Activated CD4-positive, alpha-beta memory T cell treated with anti-CD3 and anti-CD28 coated beads for 36 hours (primary cell): ENCODE data around the gene ALPP. TPM values are rescaled to one million over a fixed set of nuclear protein-coding genes. Genes with fewer than 3 reads are reported as not detected.
A peak's percentile ranks its signal among the peaks of the same experiment; 100 is the strongest.
"Not testable (repeated sequence)": the region's sequence is repeated elsewhere in the genome, so short reads cannot be mapped to it uniquely, and the experiment has no call there.

Experiments
- CTCF ChIA-PET: fragments of 350-600 bp; sonication (Branson Sonifier 250); formaldehyde crosslinking; loops from one replicate; lab custom pipeline; 2021; ENCODE audit warnings: antibody characterized with exemption, inconsistent platforms; lab: Charles Lee
- POLR2A ChIA-PET: fragments of 350-600 bp; sonication (Branson Sonifier 250); formaldehyde crosslinking; loops from one replicate; lab custom pipeline; 2021; ENCODE audit warnings: antibody characterized with exemption; lab: Charles Lee
- DNase-seq: peaks from one replicate; pipeline ENCODE4 v3.0.0-alpha.2; 2020
- H3K27ac Mint-ChIP-seq: one replicate; pipeline ENCODE4 v1.8.0; 2021; ENCODE audit warnings: mixed read lengths
- H3K27me3 Mint-ChIP-seq: one replicate; pipeline ENCODE4 v1.8.0; 2021; ENCODE audit warnings: mixed read lengths
- H3K36me3 Mint-ChIP-seq: one replicate; pipeline ENCODE4 v1.8.0; 2021; ENCODE audit warnings: mixed read lengths
- H3K4me1 Mint-ChIP-seq: one replicate; pipeline ENCODE4 v1.8.0; 2021; ENCODE audit warnings: low read depth, mixed read lengths
- H3K4me3 Mint-ChIP-seq: one replicate; pipeline ENCODE4 v1.8.0; 2021; ENCODE audit warnings: mild to moderate bottlenecking, mixed read lengths
- H3K9me3 Mint-ChIP-seq: one replicate; pipeline ENCODE4 v1.8.0; 2021; ENCODE audit warnings: mixed read lengths
- intact Hi-C: fragments of 100-400 bp; cut with micrococcal nuclease; formaldehyde crosslinking; loops from one replicate; pipeline ENCODE4 v1.15.1; 2023
- total RNA-seq, 2 experiments: library from RNA; stranded (reverse); gene quantifications; one replicate each; pipeline ENCODE4 v1.2.3, GENCODE V29; 2021

ALPP gene
- total RNA-seq, 2 experiments from 2014 or later, result not detected

DNA sequence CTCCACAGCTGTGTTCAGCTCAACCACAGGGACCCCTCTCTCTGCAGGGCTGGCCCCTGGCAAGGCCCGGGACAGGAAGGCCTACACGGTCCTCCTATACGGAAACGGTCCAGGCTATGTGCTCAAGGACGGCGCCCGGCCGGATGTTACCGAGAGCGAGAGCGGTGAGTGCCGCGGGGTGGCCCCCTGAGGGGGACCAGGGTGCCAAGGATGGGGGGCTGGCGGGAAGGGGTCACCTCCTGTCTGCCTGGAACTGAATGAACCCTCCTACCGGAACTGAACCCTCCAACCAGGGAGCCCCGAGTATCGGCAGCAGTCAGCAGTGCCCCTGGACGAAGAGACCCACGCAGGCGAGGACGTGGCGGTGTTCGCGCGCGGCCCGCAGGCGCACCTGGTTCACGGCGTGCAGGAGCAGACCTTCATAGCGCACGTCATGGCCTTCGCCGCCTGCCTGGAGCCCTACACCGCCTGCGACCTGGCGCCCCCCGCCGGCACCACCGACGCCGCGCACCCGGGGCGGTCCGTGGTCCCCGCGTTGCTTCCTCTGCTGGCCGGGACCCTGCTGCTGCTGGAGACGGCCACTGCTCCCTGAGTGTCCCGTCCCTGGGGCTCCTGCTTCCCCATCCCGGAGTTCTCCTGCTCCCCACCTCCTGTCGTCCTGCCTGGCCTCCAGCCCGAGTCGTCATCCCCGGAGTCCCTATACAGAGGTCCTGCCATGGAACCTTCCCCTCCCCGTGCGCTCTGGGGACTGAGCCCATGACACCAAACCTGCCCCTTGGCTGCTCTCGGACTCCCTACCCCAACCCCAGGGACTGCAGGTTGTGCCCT, 2.9 kb downstream of the ALPP start:
- CTCF ChIA-PET, POLR2A ChIA-PET, H3K4me1 Mint-ChIP-seq, intact Hi-C loops, H3K9me3 Mint-ChIP-seq, H3K27ac Mint-ChIP-seq, H3K4me3 Mint-ChIP-seq, H3K36me3 Mint-ChIP-seq: not testable (repeated sequence)
- DNase-seq, result peak; percentile 44
- peaks cover 33% of the 10 kb centered on the region for H3K27me3 Mint-ChIP-seq

DNA sequence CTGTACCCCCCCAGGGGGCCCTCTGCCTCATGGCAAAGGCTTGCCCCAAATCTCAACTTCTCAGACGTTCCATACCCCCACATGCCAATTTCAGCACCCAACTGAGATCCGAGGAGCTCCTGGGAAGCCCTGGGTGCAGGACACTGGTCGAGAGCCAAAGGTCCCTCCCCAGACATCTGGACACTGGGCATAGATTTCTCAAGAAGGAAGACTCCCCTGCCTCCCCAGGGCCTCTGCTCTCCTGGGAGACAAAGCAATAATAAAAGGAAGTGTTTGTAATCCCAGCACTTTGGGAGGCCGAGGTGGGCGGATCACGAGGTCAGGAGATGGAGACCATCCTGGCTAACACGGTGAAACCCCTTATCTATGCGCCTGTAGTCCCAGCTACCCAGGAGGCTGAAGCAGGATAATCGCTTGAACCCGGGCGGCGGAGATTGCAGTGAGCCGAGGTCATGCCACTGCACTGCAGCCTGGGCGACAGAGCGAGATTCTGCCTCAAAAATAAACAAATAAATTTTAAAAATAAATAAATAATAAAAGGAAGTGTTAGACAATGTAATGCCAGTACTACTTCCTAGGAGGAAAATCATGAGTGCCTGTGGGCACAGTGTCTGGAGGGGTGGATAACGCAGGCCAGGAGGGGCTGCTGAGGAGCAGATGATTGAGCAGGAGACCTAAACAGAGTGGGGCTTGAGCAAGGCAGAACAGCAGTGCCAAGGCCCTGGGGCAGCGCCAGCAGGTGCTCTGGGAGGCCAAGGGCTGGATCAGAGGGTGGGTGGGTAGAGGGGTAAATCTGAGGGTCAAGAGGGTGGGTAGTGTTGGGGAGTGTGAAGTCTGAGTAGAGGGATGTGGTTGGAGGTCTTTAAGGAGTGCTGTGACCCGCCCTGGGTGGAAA, 4.0 kb downstream of the ALPP start:
- Mint-ChIP-seq H3K27me3 (peaks cover 40% of the 10 kb centered on the region), H3K4me3 (no peak overlapping the region), H3K4me1 (no peaks in the 10 kb centered on the region), H3K27ac (no peak overlapping the region), H3K9me3 (no peaks in the 10 kb centered on the region), H3K36me3 (no peaks in the 10 kb centered on the region)
- ChIA-PET CTCF (no interaction called here), POLR2A (no interaction called here)
- intact Hi-C loops, result no loop called here
- DNase-seq, result no peak

DNA sequence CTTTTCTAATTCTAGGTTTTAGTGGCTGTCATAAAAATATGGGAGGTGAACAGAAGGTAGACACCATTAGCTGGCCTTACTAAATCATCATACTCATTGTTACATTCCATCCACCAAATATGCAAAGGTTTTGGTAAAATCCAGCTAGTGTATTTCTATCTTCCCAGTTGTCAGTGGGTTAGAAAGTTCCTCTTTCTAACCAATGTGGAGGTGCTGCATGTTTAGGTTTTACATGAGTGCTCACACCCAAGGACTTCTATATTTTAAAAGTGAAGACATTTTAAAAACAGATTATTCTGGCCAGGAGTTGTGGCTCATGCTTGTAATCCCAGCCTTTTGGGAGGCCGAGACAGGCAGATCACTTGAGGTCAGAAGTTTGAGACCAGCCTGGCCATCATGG, 5.9 kb downstream of the ALPP start:
- Mint-ChIP-seq H3K36me3 (no peaks in the 10 kb centered on the region), H3K27ac (no peak overlapping the region), H3K4me1 (no peaks in the 10 kb centered on the region), H3K4me3 (no peak overlapping the region), H3K27me3 (peaks cover 43% of the 10 kb centered on the region), H3K9me3 (no peaks in the 10 kb centered on the region)
- DNase-seq, result no peak
- intact Hi-C loops, result no loop called here
- POLR2A ChIA-PET, result no interaction called here
- CTCF ChIA-PET, result interaction anchor here (0.6 kb wide), 1 partner anchor 526 kb away, joined by 3 read pairs; no protein-coding TSS in a partner anchor

DNA sequence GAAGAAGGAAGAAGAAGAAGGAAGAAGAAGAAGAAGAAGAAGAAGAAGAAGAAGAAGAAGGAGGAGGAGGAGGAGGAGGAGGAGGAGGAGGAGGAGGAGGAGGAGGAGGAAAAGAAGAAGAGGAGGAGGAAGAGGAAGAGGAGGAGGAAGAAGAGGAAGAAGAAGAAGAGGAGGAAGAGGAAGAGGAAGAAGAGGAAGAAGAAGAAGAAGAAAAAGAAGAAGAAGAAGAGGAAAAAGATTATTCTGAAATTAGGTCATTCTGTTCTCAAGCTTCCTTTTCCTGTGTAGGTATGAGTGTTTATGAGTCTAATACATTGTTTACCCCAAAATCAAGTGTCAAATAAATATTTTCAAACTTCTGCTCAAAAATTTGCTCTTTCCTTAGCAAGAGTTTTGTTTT, 6.5 kb downstream of the ALPP start:
- H3K27ac Mint-ChIP-seq, DNase-seq, H3K4me3 Mint-ChIP-seq, H3K4me1 Mint-ChIP-seq, intact Hi-C loops, POLR2A ChIA-PET, H3K9me3 Mint-ChIP-seq, H3K36me3 Mint-ChIP-seq: not testable (repeated sequence)
- CTCF ChIA-PET, result interaction anchor here (0.7 kb wide), 1 partner anchor 54 kb away, joined by 3 read pairs; no protein-coding TSS in a partner anchor
- H3K27me3 Mint-ChIP-seq, result peaks cover 48% of the 10 kb centered on the region

DNA sequence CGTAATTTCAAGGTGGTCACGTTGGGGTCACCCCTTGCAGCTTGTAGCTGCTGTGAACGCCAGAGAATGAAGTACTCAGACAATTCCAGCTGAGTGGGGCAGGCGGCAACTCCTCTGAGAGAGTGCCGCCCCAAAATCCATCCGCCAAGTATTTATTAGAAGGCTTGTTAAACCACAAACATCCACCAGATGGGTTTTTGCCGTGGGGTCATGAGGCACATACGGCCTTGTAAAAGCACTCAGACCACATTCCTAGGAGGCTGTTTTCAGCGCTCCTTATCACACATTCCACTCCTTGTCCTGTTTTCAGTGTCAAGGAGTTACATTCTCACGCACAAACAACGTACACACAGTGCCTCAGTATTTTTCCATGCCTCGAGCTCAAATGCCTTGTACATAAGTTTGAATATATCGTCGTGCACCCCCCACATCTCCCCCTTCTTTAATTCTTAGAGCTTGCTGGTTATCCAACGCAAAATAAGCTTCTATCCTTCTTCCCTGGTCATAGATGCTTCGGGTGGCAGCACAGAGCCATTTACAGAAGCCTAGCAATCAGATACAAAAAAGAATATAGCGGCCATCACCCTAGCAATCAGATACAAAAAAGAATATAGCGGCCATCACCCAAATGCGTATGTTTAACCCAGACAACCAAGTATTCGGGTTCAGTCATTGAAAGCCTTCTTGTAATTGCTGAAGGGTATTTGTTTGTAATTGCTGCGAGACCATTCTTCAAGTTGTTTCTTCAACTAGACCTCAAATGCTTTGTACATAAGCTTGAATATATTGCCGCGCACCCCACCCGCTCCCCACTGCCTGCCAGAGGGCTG, 7.3 kb downstream of the ALPP start:
- ChIA-PET CTCF (interaction anchor here (0.7 kb wide), 1 partner anchor 54 kb away, joined by 3 read pairs; no protein-coding TSS in a partner anchor), POLR2A (no interaction called here)
- Mint-ChIP-seq H3K4me1 (no peaks in the 10 kb centered on the region), H3K27ac (no peak overlapping the region), H3K4me3 (no peak overlapping the region), H3K27me3 (peaks cover 53% of the 10 kb centered on the region), H3K9me3 (no peaks in the 10 kb centered on the region), H3K36me3 (no peaks in the 10 kb centered on the region)
- DNase-seq, result no peak
- intact Hi-C loops, result no loop called here

DNA sequence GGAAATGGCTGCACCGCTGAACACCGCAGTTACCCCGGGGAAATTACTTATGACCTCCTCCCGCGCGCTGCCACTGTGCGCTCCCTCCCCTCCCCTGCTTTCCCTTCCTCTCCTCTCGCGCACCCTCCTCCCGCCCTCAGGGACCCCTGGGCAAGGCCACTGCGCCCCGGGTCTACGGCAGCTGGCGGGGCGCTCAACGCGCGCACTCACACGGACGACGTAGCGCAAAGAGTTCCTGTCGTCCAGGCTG, 7.9 kb downstream of the ALPP start:
- CTCF ChIA-PET, result no interaction called here
- no peaks in the 10 kb centered on the region for H3K36me3 Mint-ChIP-seq
- H3K4me1 Mint-ChIP-seq, result no peaks in the 10 kb centered on the region
- no peak overlapping the region for H3K4me3 Mint-ChIP-seq
- H3K27me3 Mint-ChIP-seq, result peaks cover 55% of the 10 kb centered on the region
- H3K27ac Mint-ChIP-seq, result no peak overlapping the region
- POLR2A ChIA-PET, result no interaction called here
- no peak for DNase-seq
- H3K9me3 Mint-ChIP-seq, result no peaks in the 10 kb centered on the region
- intact Hi-C loops, result no loop called here

DNA sequence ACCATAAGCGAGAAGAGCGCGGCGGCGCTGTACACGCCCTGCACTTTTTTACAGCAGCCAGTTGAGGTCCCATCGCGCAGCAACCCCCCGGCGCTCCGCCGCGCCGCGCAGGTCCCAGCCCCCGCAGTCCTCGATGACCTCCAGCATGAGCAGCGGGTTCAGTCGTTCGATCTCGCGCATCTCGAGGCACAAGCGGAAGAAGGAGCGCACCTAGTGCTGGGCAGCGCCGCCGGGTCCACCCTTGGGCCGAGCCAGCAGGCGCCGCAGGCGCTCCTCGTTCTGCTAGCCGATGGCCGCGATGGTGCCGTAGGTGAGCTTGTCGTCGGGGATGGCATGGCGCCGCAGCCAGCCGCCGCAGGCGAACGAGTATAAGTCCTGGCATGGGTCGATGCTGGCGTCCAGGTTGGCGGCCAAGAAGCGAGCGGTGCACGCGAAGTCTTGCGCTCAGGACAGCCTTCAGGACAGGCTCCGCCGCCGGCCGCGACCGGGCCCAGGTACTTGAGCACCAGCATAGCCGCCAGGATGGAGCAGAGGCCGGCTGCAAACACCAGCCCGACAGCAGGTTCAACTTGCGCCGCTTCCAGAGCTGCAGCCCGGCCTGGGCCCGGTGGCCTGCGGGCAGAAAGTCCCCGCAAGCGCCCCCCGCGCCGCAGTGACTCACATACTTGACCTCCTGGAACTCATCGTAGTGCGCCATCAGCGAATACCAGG, 8.3 kb downstream of the ALPP start:
- H3K36me3 Mint-ChIP-seq, result no peaks in the 10 kb centered on the region
- no peaks in the 10 kb centered on the region for H3K4me1 Mint-ChIP-seq
- H3K27ac Mint-ChIP-seq, result no peak overlapping the region
- H3K27me3 Mint-ChIP-seq, result peaks cover 53% of the 10 kb centered on the region
- H3K9me3 Mint-ChIP-seq, result no peaks in the 10 kb centered on the region
- no peak overlapping the region for H3K4me3 Mint-ChIP-seq
- ChIA-PET CTCF (no interaction called here), POLR2A (no interaction called here)
- no peak for DNase-seq
- intact Hi-C loops, result no loop called here

DNA sequence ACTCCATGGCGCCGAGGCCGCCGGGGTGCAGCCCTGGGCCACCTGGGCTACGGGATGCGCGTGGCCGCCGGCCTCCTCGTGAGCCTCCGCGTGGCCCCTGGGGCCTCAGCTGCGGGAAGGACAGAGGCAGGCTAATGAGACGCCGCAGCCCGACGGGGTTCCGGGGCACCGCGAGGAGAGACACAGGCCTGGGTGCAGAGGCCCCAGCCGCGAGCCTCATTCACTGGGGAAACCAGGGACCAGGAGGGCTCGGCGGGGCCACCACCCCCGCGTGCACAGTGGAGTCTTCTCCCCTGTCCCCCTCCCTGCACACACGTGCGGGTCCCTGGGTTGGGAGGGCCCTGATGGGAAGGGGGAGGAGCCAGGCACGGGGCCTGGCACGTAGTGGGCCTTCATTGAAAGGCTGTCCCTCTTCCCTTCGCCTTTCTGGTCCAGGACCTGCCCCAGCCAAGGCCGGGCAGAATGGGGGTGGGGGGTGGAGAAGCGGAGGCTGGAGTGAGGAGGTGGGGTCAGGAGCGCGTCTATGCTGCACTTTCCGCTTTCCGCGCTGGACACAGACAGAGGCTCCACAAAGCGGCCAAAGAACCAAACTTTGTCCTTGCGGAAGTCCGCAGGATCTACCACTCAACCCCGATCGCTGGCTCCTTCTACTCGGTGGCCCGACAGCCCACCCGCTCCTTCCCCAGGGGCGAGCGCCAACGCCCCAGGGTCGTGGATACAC, 9.1 kb downstream of the ALPP start:
- ChIA-PET POLR2A (no interaction called here), CTCF (no interaction called here)
- no peak overlapping the region for H3K4me3 Mint-ChIP-seq
- DNase-seq, result no peak
- intact Hi-C loops, result no loop called here
- H3K27me3 Mint-ChIP-seq, result peaks cover 55% of the 10 kb centered on the region
- no peaks in the 10 kb centered on the region for H3K4me1 Mint-ChIP-seq
- H3K9me3 Mint-ChIP-seq, result no peaks in the 10 kb centered on the region
- H3K36me3 Mint-ChIP-seq, result no peaks in the 10 kb centered on the region
- no peak overlapping the region for H3K27ac Mint-ChIP-seq

DNA sequence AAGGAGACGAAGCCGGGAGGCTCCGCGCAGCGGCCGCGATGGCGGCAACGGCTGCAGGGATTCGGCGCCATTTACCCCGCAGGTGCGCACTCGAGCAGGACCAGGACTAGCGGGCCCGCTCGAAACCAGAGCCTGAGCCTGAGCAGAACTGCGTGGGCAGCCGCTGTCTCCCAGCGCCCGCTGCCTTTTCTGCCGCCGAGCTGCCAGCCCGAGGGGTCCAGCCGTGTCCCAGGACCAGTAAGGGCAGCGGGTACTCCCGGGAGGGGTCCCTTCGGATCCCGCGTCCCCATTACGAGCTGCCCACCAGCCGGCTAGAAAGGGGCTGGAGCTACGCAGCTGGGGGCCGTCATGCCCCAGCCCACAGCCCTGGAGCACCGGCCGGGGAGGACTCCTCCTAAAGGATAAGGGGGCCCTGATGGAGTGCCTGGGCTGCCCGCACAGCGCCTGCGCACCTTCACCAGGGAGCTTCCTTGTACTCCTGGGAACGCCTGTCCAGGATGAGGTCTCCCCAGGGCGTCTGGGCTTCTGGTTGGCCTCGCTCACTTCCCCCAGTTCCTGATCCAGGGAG, 9.9 kb downstream of the ALPP start:
- no peak overlapping the region for H3K27ac Mint-ChIP-seq
- intact Hi-C loops, result no loop called here
- no peaks in the 10 kb centered on the region for H3K9me3 Mint-ChIP-seq
- ChIA-PET CTCF (no interaction called here), POLR2A (no interaction called here)
- no peak overlapping the region for H3K4me3 Mint-ChIP-seq
- no peaks in the 10 kb centered on the region for H3K36me3 Mint-ChIP-seq
- no peaks in the 10 kb centered on the region for H3K4me1 Mint-ChIP-seq
- DNase-seq, result no peak
- peaks cover 49% of the 10 kb centered on the region for H3K27me3 Mint-ChIP-seq

DNA sequence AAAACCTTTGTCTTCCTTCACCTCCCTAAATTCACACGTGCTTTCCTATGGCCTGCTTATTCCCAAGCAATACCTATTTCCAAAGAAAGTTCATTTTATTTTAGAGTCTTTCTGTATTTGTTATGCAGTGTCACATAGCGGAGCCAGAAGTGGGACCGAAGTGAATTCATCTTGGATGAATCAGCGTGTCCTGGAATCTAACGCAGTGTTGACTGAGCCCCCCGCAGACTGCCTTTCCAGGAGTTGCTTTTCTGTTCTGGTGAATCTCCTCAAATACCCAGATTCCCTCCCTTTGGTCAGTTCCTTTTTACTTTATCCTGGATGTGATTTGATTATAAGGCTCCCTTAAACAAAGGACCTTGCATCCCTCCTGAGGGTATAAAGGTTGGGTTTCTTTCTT, 10.8 kb downstream of the ALPP start:
- intact Hi-C loops, result no loop called here
- ChIA-PET CTCF (no interaction called here), POLR2A (no interaction called here)
- no peaks in the 10 kb centered on the region for H3K4me1 Mint-ChIP-seq
- H3K27ac Mint-ChIP-seq, result no peak overlapping the region
- H3K9me3 Mint-ChIP-seq, result no peaks in the 10 kb centered on the region
- H3K27me3 Mint-ChIP-seq, result peaks cover 47% of the 10 kb centered on the region
- DNase-seq, result no peak
- no peaks in the 10 kb centered on the region for H3K36me3 Mint-ChIP-seq
- H3K4me3 Mint-ChIP-seq, result no peak overlapping the region

DNA sequence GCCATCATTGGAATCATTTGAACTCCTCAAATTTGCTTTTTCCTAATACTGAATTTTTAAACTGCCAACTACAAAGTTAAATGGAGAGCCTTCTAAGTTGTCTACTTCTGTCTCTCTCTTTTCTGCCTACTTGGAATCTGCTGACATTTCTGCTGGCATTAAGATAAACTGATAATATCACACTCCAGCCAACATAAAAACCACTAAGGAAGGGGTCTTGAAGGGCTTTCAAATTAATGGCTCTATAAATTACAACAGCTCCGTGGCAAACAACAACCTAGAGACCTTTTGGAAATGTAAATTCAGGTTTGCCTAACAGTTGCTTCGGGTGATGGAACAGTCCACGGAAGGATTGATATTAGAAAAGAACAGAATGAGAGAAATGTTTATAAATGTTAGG, 12.1 kb downstream of the ALPP start:
- intact Hi-C loops, result no loop called here
- Mint-ChIP-seq H3K27me3 (peaks cover 38% of the 10 kb centered on the region), H3K9me3 (no peaks in the 10 kb centered on the region), H3K4me3 (no peak overlapping the region), H3K36me3 (no peaks in the 10 kb centered on the region), H3K4me1 (no peaks in the 10 kb centered on the region), H3K27ac (no peak overlapping the region)
- ChIA-PET POLR2A (interaction anchor here (0.6 kb wide), 1 partner anchor 595 kb away, joined by 3 read pairs; no protein-coding TSS in a partner anchor), CTCF (no interaction called here)
- DNase-seq, result no peak
